ENCODE measurements around the gene AFF3.

AFF3 gene

DNA sequence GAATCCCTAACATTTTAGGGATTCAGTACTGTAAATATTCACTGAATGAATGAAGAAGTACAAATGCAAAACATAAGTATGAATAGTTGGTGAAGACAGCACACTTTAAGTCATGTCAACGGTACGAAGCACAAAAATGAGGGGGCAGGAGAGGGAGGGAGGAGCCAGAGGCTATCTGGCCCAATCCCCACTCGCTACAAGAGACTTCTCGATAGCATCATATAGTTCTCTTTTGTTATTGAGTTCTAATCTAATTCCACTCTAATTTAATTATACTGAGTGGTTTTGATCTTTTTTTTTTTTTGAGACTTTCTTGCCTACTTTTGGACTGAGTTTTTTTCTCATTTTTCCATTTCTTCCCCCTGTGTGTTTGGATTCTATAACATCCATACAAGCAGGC is 500.4 kb downstream of the AFF3 start:
- peak; percentile 76 for DNase-seq (ENCODE audit: low spot score)

- DNase-seq (ENCODE audit: low spot score): no peak
These were observed 501.7 kb downstream of the AFF3 start for GRCh38 chr2:99640635-99641151.

- DNase-seq (ENCODE audit: low spot score): no peak
These were observed 503.6 kb downstream of the AFF3 start for GRCh38 chr2:99638791-99639190.

DNA sequence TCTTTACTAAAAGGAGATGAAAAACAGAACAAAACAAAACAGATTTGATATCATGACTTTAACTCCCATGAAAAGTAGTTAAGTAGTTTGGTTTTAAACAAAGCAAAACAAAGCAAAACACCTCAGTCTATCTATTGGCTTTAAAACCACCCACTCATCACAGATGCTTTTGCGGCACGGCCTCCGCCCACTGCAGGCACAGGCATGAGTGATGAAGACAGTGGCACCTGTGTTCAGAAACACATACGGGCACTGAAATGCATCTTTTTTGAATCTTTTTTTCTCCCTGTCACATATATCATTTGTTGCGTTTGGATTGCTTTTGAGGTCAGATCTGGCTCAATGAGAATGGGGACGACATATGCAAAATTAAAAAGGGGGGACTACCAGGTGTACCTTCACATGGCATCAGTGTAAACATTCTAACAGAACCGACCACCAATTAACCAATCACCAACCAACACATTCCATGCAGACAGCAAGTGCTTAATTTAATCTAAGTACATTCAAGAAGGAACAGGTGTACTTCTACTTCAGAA is 505.2 kb downstream of the AFF3 start:
- DNase-seq (ENCODE audit: low spot score): no peak

DNA sequence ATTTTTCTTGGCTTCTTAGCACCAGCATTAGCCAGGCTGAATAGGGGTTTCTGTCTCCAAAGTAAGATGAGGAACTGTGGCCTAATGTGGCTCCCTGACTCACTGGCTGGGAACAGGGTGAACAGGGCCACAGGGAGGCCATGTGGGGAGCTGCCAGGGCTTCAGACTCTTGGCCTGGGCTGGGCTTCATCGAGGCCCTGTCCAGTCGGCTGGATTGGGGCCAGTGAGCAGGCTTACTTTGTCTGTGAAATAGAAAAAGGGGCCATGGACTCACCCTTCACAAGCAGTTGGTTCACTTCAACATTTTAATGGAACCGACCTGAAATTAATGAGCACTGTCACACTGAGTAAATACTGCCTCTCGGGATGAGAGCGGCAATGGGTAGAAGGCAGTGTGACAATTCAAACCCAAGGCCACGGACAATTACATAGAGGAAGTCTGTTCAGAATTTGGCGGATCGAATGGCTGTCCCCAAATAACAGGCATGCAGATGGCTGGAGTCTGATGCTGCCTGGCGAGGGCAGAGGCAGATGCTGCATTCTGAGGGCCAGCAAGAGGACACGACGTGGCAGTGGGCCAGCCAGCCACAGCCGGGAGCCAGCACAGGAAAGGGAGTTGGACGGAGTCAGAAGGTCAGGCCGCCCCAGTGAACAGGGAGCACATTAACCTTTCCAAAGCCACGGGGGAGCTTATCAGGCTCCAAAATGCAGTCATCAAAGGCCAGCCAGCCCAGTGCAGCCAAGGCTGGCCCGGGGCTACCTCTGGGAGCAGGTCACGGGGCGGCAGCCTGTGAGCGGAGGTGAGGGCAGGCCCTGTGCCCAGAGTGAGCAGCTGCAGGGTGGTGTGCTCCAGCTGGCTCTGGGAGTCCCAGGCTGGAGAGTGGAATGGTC is 506.0 kb downstream of the AFF3 start:
- DNase-seq (ENCODE audit: low spot score): no peak

DNA sequence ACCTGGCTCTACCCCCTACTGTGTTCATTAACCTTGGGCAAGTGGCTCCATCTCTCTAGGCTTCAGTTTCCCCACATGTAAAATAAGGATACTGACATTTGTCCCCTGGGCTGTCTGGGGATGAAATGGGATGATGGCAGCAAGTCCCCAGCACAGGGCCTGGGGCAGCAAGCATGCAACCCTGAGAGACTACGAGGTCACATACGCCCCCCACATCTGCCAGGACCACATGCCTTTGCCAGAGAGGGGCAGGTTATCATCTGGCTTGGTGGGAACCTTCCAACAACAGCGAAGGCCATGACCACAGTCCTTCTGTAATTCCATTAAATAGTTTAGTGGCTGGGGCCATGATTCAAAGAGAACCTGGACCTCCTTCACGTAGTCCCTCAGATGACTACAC is 506.7 kb downstream of the AFF3 start:
- no peak for DNase-seq (ENCODE audit: low spot score)

- DNase-seq (ENCODE audit: low spot score): no peak
These were observed 508.2 kb downstream of the AFF3 start for GRCh38 chr2:99634234-99634633.

DNA sequence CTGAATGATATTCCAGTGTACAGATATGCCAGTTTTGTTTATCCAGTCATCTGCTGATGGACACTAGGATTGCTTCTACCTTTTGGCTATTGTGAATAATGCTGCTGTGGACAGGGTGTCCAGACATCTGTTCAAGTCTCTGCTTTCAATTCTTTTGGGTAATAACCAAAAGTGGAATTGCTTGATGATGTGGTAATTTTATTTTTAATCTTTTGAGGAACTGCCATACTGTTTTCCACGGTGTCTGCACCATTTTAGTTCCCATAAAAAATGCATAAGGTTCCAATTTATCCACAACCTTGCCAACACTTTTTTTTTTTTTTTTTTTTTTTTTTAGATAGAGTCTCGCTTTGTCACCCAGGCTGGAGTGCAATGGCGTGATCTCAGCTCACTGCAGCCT is 510.7 kb downstream of the AFF3 start:
- DNase-seq (ENCODE audit: low spot score): no peak

GRCh38 chr2:99629320-99629719 is 513.1 kb downstream of the AFF3 start:
- no peak for DNase-seq (ENCODE audit: low spot score)

DNA sequence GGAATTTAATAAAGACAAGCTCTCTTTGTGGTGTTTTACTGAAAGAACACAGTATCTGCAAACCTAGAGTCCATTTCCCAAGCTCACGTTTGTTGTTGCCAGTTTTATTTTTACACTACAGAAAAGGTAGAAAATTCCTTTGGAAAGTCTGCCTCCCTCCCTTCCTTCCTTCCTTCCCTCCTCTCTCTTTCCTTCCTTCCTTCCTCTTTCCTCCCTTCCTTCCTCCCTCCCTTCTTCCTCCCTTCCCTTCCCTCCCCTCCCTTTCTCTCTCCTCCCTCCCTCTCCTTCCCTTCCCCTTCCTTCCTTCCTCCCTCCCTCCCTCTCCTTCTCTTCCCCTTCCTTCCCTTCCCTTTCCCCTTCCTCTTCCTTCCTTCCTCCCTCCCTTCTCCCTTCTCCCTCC is 516.2 kb downstream of the AFF3 start:
- no peak for DNase-seq (ENCODE audit: low spot score)

DNA sequence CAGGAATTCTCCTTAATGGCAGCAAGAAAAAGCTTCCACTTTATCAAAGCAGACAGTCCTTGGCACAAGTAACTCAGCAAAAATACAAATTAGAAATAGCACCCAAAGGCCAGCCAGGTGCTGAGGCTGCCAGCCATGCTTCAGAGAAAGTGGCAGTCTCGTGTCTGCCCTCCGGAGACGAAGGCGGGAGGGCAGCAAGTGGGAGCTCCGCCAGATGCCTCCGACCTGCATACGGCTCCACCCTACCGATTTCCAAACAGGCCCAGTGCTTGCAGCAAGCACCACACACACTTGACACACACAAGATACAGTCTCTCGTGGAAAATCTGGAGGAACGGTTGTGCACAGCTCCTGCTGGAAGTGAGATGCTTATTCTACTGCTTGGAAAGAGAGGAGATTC is 517.7 kb downstream of the AFF3 start:
- no peak for DNase-seq (ENCODE audit: low spot score)

DNA sequence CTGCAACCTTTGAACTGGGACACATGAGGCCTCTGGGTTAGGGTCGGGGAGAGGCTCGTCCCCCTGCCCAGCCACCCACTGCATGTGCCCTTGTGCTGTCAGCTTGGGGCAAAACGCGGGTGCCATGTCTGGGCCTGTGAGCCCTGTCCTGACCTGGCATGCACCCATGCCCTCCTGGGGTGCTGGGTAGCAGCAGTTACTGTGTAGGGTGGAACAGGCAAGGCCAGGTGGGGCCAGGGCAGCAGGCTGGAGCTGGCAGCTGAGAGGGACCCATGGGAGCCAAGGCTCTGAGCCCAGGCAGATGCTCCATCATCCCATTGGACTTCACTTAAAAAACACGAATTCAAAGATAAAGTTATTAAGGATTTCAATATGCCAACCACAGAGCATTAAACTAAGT is 518.8 kb downstream of the AFF3 start:
- no peak for DNase-seq (ENCODE audit: low spot score)

DNA sequence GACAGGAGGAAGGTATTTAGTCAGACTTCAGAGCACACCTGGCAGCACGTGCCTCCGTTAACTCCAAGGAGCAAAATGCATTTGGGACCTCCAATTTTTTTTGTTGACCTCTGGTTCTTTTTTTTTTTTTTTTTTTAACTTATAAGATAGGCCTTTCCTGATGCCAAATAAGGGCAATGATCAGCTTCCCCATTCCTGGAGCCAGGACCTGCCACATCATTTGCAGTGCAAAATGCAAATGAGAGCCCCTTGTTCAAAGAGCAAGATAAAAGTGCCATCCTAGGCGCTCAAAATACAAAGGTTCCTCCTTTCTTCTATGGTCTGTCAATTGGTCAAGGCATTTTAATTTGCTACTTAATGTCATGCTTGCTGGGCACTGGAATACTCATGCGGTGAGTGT is 519.4 kb downstream of the AFF3 start:
- DNase-seq (ENCODE audit: low spot score): no peak

DNA sequence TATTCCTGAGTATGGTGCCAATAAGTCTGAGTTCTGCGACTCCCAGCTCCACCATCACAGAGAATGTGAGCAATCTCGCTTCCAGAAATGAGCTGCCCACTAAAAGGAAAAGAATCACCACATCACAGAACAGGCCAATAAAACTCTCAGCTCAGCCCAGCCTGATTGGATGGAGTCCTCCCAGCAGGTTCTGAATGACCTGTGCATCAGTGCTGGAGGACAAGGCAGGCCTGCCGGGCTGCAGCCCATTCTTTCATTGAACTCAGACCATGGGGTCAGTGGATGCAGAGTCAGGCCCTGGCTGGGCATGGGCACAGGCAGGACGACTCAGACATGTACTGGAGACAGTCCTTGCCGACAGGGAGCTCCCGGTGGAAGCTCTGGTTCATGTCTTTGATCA is 519.9 kb downstream of the AFF3 start:
- DNase-seq (ENCODE audit: low spot score): no peak

DNA sequence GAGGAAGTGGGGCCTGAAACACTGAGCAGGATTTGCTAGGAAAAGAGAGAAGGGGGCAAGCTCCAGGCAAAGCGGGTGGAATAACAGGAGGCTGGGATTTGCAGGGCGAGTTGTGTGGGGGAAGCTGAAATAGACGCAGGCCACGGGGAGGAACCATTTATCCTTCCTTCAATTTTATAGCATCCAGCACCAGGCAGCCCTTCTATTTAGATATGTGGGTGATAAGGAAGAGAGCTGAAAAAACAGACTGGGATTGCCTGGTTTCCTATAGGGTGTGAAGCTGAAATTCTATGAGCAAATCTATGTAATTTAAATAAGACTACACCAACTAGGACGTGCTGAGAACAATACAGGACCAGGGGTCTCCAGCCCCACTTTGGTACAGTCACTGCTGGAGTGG is 520.6 kb downstream of the AFF3 start:
- peak; percentile 38 for DNase-seq (ENCODE audit: low spot score)

GRCh38 chr2:99621106-99621505 is 521.3 kb downstream of the AFF3 start:
- no peak for DNase-seq (ENCODE audit: low spot score)

DNA sequence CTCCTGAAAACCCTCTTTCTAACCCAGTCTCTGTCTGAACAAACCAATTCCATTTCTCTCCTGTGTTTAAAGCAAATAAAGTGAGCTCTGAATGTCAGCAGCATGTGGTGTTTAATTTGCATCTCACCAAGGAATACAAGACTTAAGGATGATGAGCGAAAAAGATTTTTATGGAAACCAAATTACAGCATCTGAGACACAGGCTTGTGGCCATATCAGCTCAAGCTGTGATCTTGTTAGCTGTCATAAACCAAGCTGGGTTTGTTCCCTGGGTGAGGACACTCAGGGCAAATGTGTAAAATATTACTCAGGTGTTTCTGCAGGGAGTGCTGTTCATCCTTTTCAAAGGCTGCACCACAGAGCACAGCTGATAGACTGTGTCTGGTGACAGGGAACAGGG is 523.2 kb downstream of the AFF3 start:
- DNase-seq (ENCODE audit: low spot score): no peak

DNA sequence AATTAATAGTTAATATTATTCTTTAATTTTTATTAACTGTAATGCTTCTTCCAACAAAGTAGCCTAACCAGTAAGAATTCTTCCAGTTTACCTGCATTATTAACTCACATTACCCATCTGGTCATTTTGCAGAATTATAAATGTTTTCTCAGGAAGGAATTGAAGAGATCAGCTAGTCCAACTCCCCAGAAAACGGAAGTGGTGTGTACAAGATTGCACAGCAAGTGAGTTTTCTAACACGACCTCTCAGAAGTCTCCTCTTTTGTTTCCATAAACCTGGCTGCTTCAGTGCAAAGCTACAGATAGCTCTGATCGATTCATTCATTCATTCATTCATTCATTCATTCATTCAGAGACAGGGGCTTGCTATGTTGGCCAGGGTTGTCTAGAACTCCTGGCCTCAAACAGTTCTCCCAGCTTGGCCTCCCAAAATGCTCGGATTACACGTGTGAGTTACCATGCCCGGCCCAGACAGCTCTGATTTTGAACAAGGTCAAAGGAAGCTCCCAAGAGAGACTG is 523.8 kb downstream of the AFF3 start:
- DNase-seq (ENCODE audit: low spot score): no peak

GRCh38 chr2:99617811-99618210 is 524.6 kb downstream of the AFF3 start:
- no peak for DNase-seq (ENCODE audit: low spot score)

- DNase-seq (ENCODE audit: low spot score): no peak
These were observed 527.1 kb downstream of the AFF3 start for GRCh38 chr2:99615247-99615771.

- no peak for DNase-seq (ENCODE audit: low spot score)
These were observed 528.4 kb downstream of the AFF3 start for GRCh38 chr2:99613980-99614379.

DNA sequence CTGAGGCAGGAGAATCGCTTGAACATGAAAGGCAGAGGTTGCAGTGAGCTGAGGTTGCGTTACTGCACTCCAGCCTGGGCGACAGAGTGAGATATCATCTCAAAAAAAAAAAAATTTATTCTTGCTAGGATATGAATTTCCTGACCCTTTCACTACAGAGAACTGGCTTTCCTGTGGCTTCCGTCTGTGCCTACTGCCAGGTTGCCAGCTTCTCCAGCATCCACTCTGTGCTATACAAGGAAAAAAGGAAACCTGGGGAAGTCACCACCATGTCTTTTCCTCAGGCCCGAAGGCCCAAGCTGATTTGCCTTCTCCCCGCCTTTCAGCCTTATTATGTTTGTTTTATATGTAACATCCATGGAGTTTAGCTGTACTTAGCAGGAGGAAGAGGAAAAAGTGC is 530.6 kb downstream of the AFF3 start:
- no peak for DNase-seq (ENCODE audit: low spot score)

- no peak for DNase-seq (ENCODE audit: low spot score)
These were observed 531.4 kb downstream of the AFF3 start for GRCh38 chr2:99611034-99611433.

Measured in SK-N-DZ (cell line).